ENCODE results near the gene CGNL1.

CGNL1 gene

GRCh38 chr15:57551715-57552677, 175.7 kb downstream of the CGNL1 start:
- no peak overlapping the region for H3K4me2 ChIP-seq (ENCODE audit: low read length)
- no peak overlapping the region for H3K9ac ChIP-seq
- H3K4me1 ChIP-seq: no peaks in the 10 kb centered on the region
- no peaks in the 10 kb centered on the region for H3K36me3 ChIP-seq (ENCODE audit: control insufficient read depth, insufficient read depth, low read length)
- TF ChIP-seq, protein P1, sequence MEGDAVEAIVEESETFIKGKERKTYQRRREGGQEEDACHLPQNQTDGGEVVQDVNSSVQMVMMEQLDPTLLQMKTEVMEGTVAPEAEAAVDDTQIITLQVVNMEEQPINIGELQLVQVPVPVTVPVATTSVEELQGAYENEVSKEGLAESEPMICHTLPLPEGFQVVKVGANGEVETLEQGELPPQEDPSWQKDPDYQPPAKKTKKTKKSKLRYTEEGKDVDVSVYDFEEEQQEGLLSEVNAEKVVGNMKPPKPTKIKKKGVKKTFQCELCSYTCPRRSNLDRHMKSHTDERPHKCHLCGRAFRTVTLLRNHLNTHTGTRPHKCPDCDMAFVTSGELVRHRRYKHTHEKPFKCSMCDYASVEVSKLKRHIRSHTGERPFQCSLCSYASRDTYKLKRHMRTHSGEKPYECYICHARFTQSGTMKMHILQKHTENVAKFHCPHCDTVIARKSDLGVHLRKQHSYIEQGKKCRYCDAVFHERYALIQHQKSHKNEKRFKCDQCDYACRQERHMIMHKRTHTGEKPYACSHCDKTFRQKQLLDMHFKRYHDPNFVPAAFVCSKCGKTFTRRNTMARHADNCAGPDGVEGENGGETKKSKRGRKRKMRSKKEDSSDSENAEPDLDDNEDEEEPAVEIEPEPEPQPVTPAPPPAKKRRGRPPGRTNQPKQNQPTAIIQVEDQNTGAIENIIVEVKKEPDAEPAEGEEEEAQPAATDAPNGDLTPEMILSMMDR (IDR thresholded peaks at IDR 0.05): no peak
- H3K27me3 ChIP-seq (ENCODE audit: control insufficient read depth, insufficient read depth, low read length): no peaks in the 10 kb centered on the region
- H3K4me3 ChIP-seq (ENCODE audit: low read depth, low read length): no peak overlapping the region
- no peak overlapping the region for H2AFZ ChIP-seq
- H3K27ac ChIP-seq: peak overlapping the region; percentile 46
- H3K9me3 ChIP-seq (ENCODE audit: control insufficient read depth, low read length): no peaks in the 10 kb centered on the region
- no peaks in the 10 kb centered on the region for H3K79me2 ChIP-seq

- H3K36me3 ChIP-seq (ENCODE audit: control insufficient read depth, insufficient read depth, low read length): no peaks in the 10 kb centered on the region
- no peak overlapping the region for H3K27ac ChIP-seq
- H3K4me1 ChIP-seq: no peaks in the 10 kb centered on the region
- H3K79me2 ChIP-seq: no peaks in the 10 kb centered on the region
- no peak overlapping the region for H3K4me3 ChIP-seq (ENCODE audit: low read depth, low read length)
- H3K9ac ChIP-seq: no peak overlapping the region
- H2AFZ ChIP-seq: no peak overlapping the region
- H3K27me3 ChIP-seq (ENCODE audit: control insufficient read depth, insufficient read depth, low read length): no peaks in the 10 kb centered on the region
- no peaks in the 10 kb centered on the region for H3K9me3 ChIP-seq (ENCODE audit: control insufficient read depth, low read length)
- no peak overlapping the region for H3K4me2 ChIP-seq (ENCODE audit: low read length)
- TF ChIP-seq, protein P1 (IDR thresholded peaks at IDR 0.05): no peak
Measured at GRCh38 chr15:57552678-57553334, 176.5 kb downstream of the CGNL1 start.

- Histone ChIP-seq H3K36me3 (ENCODE audit: control insufficient read depth, insufficient read depth, low read length) (no peaks in the 10 kb centered on the region), H3K27ac (no peak overlapping the region), H3K4me2 (ENCODE audit: low read length) (no peak overlapping the region), H3K4me1 (no peaks in the 10 kb centered on the region), H2AFZ (no peak overlapping the region), H3K27me3 (ENCODE audit: control insufficient read depth, insufficient read depth, low read length) (no peaks in the 10 kb centered on the region), H3K79me2 (no peaks in the 10 kb centered on the region), H3K4me3 (ENCODE audit: low read depth, low read length) (no peak overlapping the region), H3K9ac (no peak overlapping the region), H3K9me3 (ENCODE audit: control insufficient read depth, low read length) (no peaks in the 10 kb centered on the region)
- TF ChIP-seq, protein P1 (IDR thresholded peaks at IDR 0.05): no peak
Measured at GRCh38 chr15:57553526-57553925, 177.2 kb downstream of the CGNL1 start.

DNA sequence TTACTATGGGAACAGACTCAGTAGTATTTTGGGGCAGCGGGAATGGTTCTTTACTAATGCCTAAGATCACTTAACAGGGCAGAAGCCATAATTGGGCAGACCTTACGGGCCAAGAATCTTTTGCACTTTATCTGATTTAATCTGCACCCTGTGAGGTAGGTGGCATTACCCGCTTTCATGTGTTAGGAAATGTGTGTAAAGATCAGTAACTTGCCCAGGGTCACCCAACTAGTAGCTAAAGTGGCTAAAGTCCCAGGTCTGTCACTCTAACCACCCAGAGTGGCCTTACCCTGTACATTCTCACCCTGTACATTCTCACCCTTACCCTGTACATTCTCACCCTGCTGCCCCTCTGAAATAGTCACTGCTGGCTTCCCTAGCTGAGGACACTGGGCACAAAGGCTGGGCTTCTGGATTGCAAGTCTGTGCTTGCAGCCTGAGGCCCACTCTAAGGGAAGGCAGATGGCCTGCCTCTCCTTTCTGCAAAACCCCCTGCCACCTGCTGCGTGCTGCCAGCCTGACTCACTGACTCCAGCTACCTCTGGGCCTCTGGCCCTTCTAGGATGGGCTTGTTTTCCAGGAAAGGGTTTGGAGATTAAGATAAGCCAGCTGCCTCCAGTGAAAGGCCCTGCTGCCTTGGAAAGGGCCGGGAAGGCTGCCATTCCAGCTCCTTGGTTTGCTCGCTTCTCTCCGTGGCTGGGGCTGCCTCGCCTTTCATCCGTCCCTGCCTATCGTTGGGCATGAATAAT, 177.9 kb downstream of the CGNL1 start:
- Histone ChIP-seq H3K4me3 (ENCODE audit: low read depth, low read length) (no peak overlapping the region), H3K27me3 (ENCODE audit: control insufficient read depth, insufficient read depth, low read length) (no peaks in the 10 kb centered on the region), H3K9me3 (ENCODE audit: control insufficient read depth, low read length) (no peaks in the 10 kb centered on the region), H3K36me3 (ENCODE audit: control insufficient read depth, insufficient read depth, low read length) (no peaks in the 10 kb centered on the region), H3K79me2 (no peaks in the 10 kb centered on the region), H3K9ac (no peak overlapping the region), H3K4me1 (no peaks in the 10 kb centered on the region), H3K27ac (no peak overlapping the region), H2AFZ (no peak overlapping the region), H3K4me2 (ENCODE audit: low read length) (no peak overlapping the region)
- TF ChIP-seq, protein P1 (IDR thresholded peaks at IDR 0.05): no peak

Data from parathyroid adenoma (tissue), 2 donors.